PC-9 (cell line): ENCODE measurements around the gene CNTN4. TPM values are rescaled to one million over a fixed set of nuclear protein-coding genes. Genes with fewer than 3 reads are reported as not detected.

Source experiments
- BruUV-seq: library from RNA; stranded (reverse); fragments of 400-500 nt; replicated peaks from 2 replicates; lab custom pipeline; 2021; lab: Mats Ljungman, UMichigan
- CTCF ChIA-PET: fragments of 300-600 bp; sonication (Branson Sonifier 250); formaldehyde crosslinking; loops from one replicate; lab custom pipeline; 2022; ENCODE audit warnings: antibody characterized with exemption; lab: Charles Lee
- POLR2A ChIA-PET: fragments of 300-600 bp; sonication (Branson Sonifier 250); formaldehyde crosslinking; loops from one replicate; lab custom pipeline; 2022; ENCODE audit warnings: antibody characterized with exemption; ENCODE audit not compliant: unreplicated experiment; lab: Charles Lee
- DNase-seq, 2 experiments: peaks; one replicate each; pipeline versions ENCODE4 v3.0.0 to v3.0.0-alpha.2; 2015 to 2022; ENCODE audit warnings: mixed read lengths in 1 of 2
- H2AFZ ChIP-seq: fragments of 200-600 bp; sonication (generic); 2 replicates; pipeline ENCODE4 v1.8.1; 2017; ENCODE audit warnings: antibody characterized with exemption
- H3F3A ChIP-seq: fragments of 200-600 bp; sonication (generic); 2 replicates; pipeline ENCODE4 v1.8.1; 2017; ENCODE audit warnings: antibody characterized with exemption, mild to moderate bottlenecking, low read depth; ENCODE audit not compliant: insufficient read depth
- H3K27ac ChIP-seq: fragments of 200-600 bp; sonication (generic); 2 replicates; pipeline ENCODE4 v1.6.1; 2016; ENCODE audit warnings: mixed run types
- H3K27me3 ChIP-seq: fragments of 200-600 bp; sonication (generic); 2 replicates; pipeline ENCODE4 v1.6.1; 2016; ENCODE audit warnings: low read depth, mixed run types; ENCODE audit not compliant: insufficient read depth
- H3K36me3 ChIP-seq: fragments of 200-600 bp; sonication (generic); 2 replicates; pipeline ENCODE4 v1.6.1; 2016; ENCODE audit warnings: low read depth, mixed run types
- H3K4me1 ChIP-seq: fragments of 200-600 bp; sonication (generic); replicated peaks from 2 replicates; pipeline ENCODE4 v1.6.1; 2016; ENCODE audit warnings: mixed run types; ENCODE audit not compliant: insufficient read depth
- H3K4me2 ChIP-seq: fragments of 200-600 bp; sonication (generic); 2 replicates; pipeline ENCODE4 v1.6.1; 2017; ENCODE audit warnings: mixed run types
- H3K4me3 ChIP-seq: fragments of 200-600 bp; sonication (generic); 2 replicates; pipeline ENCODE4 v1.6.1; 2016; ENCODE audit warnings: mixed run types
- H3K79me2 ChIP-seq: fragments of 200-600 bp; sonication (generic); 2 replicates; pipeline ENCODE4 v1.6.1; 2017; ENCODE audit warnings: low read depth, mixed run types
- H3K9me2 ChIP-seq: fragments of 200-600 bp; sonication (generic); 2 replicates; pipeline ENCODE4 v1.8.1; 2017; ENCODE audit warnings: mild to moderate bottlenecking; ENCODE audit not compliant: insufficient read depth
- H3K9me3 ChIP-seq: fragments of 200-600 bp; sonication (generic); 2 replicates; pipeline ENCODE4 v1.8.1; 2016; ENCODE audit warnings: low read depth; ENCODE audit not compliant: insufficient read depth
- H4K20me1 ChIP-seq: fragments of 200-600 bp; sonication (generic); 2 replicates; pipeline ENCODE4 v1.8.1; 2017; ENCODE audit not compliant: insufficient read depth
- CTCF ChIP-seq: fragments of 200-600 bp; sonication (generic); conservative IDR thresholded peaks from 2 replicates; pipeline ENCODE4 v1.6.1; 2017; ENCODE audit warnings: mixed run types, antibody characterized with exemption, mild to moderate bottlenecking, moderate library complexity
- EZH2 ChIP-seq: fragments of 200-600 bp; sonication (generic); IDR thresholded peaks from 2 replicates; pipeline ENCODE4 v1.8.0; 2017; ENCODE audit warnings: antibody characterized with exemption, low read depth
- intact Hi-C: fragments of 100-400 bp; cut with micrococcal nuclease; formaldehyde crosslinking; loops from one replicate; pipeline ENCODE4 v1.10.0; 2022; ENCODE audit not compliant: unreplicated experiment
- total RNA-seq: library from RNA; stranded (reverse); gene quantifications from 2 replicates; pipeline ENCODE4 v1.2.3, GENCODE V29; 2021

CNTN4 gene
- total RNA-seq, 1 experiment from 2014 or later: not detected

- intact Hi-C loops: no loop called here
- no peaks in the 10 kb centered on the region for H3F3A ChIP-seq
- no peak overlapping the region for H3K4me3 ChIP-seq
- no peak overlapping the region for H3K4me2 ChIP-seq
- H4K20me1 ChIP-seq: no peaks in the 10 kb centered on the region
- no peak for DNase-seq
- ChIA-PET POLR2A (no interaction called here), CTCF (no interaction called here)
- H3K9me2 ChIP-seq: no peaks in the 10 kb centered on the region
- H3K4me1 ChIP-seq: no peaks in the 10 kb centered on the region
- no peak overlapping the region for H3K27ac ChIP-seq
- H3K79me2 ChIP-seq: no peaks in the 10 kb centered on the region
- TF ChIP-seq EZH2: no peak
- no peak for TF ChIP-seq CTCF
- no peaks in the 10 kb centered on the region for H3K9me3 ChIP-seq
- no TSS peak for BruUV-seq
- no peaks in the 10 kb centered on the region for H3K27me3 ChIP-seq
- H2AFZ ChIP-seq: no peak overlapping the region
- H3K36me3 ChIP-seq: no peaks in the 10 kb centered on the region
These were observed 8.4 kb upstream of the CNTN4 start for GRCh38 chr3:2090095-2090911.

GRCh38 chr3:2092758-2093157, 5.9 kb upstream of the CNTN4 start:
- Histone ChIP-seq H3K79me2 (no peaks in the 10 kb centered on the region), H3K4me3 (no peak overlapping the region), H3F3A (no peaks in the 10 kb centered on the region), H3K27ac (no peak overlapping the region), H3K27me3 (no peaks in the 10 kb centered on the region), H3K9me2 (no peaks in the 10 kb centered on the region), H3K4me1 (no peaks in the 10 kb centered on the region), H2AFZ (no peak overlapping the region), H4K20me1 (no peaks in the 10 kb centered on the region), H3K36me3 (no peaks in the 10 kb centered on the region), H3K9me3 (no peaks in the 10 kb centered on the region), H3K4me2 (no peak overlapping the region)
- ChIA-PET CTCF (no interaction called here), POLR2A (no interaction called here)
- TF ChIP-seq EZH2: no peak
- intact Hi-C loops: no loop called here
- no peak for DNase-seq
- BruUV-seq: no TSS peak

- no peak overlapping the region for H3K27ac ChIP-seq
- no peak for TF ChIP-seq CTCF
- H3K9me2 ChIP-seq: no peaks in the 10 kb centered on the region
- H3K4me1 ChIP-seq: no peaks in the 10 kb centered on the region
- DNase-seq: no peak
- ChIA-PET CTCF (no interaction called here), POLR2A (no interaction called here)
- no peaks in the 10 kb centered on the region for H3K27me3 ChIP-seq
- H3F3A ChIP-seq: no peaks in the 10 kb centered on the region
- no peaks in the 10 kb centered on the region for H3K36me3 ChIP-seq
- H3K79me2 ChIP-seq: no peaks in the 10 kb centered on the region
- H4K20me1 ChIP-seq: no peaks in the 10 kb centered on the region
- no peak overlapping the region for H2AFZ ChIP-seq
- H3K9me3 ChIP-seq: no peaks in the 10 kb centered on the region
- H3K4me3 ChIP-seq: no peak overlapping the region
- H3K4me2 ChIP-seq: no peak overlapping the region
- intact Hi-C loops: no loop called here
- no TSS peak for BruUV-seq
These were observed 3.7 kb upstream of the CNTN4 start for GRCh38 chr3:2094941-2095340.
